ENCODE data around the gene KCNQ1. TPM values are rescaled to one million over a fixed set of nuclear protein-coding genes. Genes with fewer than 3 reads are reported as not detected.

The KCNQ1 gene
- total RNA-seq, 1 experiment from 2014 or later: 2.3 TPM

DNA sequence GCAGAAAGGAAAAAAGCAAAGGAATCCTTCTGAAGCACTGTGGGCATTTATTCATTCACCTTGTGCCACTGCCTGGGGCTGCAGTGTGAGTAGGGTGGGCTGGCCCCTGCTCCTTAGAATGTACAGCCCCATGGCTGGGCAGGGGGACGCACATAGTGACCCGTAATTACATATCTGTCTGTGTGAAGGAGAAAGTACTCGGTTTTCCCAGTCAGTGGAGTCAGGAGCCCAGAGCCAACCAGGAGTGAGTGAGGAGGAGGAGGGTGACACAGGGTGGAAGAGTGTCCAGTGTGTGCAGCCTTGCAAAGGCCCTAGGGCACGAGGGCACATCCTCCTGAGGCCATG, 348.9 kb downstream of the KCNQ1 start:
- Histone ChIP-seq H4K5ac (ENCODE audit: insufficient read length, low read depth, low read length) (no peak overlapping the region), H2BK5ac (ENCODE audit: insufficient read length, low read length) (no peak overlapping the region), H3K4ac (ENCODE audit: low read depth, low read length) (no peak overlapping the region), H3K4me2 (ENCODE audit: insufficient read depth, insufficient read length, low read length) (no peak overlapping the region), H3K4me1 (ENCODE audit: insufficient read depth, low read length) (no peaks in the 10 kb centered on the region), H3K79me2 (ENCODE audit: insufficient read depth, low read length) (no peaks in the 10 kb centered on the region), H2BK12ac (ENCODE audit: insufficient read length, low read depth, low read length) (no peak overlapping the region), H3K23me2 (ENCODE audit: insufficient read length, low read depth, low read length, poor library complexity, severe bottlenecking) (no peaks in the 10 kb centered on the region), H3K9ac (ENCODE audit: extremely low read depth, insufficient read length, low read length) (no peak overlapping the region), H4K8ac (replicated peaks; ENCODE audit: insufficient read length, low read depth, low read length) (no peak overlapping the region), H3K18ac (ENCODE audit: insufficient read length, low read depth, low read length) (no peak overlapping the region), H2AK5ac (ENCODE audit: insufficient read length, low read length) (no peak overlapping the region), H3K27me3 (ENCODE audit: insufficient read depth, low read length) (no peaks in the 10 kb centered on the region; the same call in 1 of the 2 replicates), H3K79me1 (ENCODE audit: insufficient read depth, low read depth, low read length, poor library complexity, severe bottlenecking) (no peaks in the 10 kb centered on the region), H3K27ac (ENCODE audit: insufficient read length, low read depth, low read length) (no peak overlapping the region), H4K20me1 (ENCODE audit: control insufficient read depth, insufficient read depth, insufficient read length) (no peaks in the 10 kb centered on the region), H2BK20ac (ENCODE audit: low read depth, low read length, poor library complexity, severe bottlenecking) (no peak overlapping the region), H3K9me3 (ENCODE audit: control insufficient read depth, low read depth, low read length) (no peaks in the 10 kb centered on the region), H3K23ac (ENCODE audit: insufficient read length, low read depth, low read length) (no peak overlapping the region), H2AFZ (ENCODE audit: low read length) (no peak overlapping the region), H3K14ac (ENCODE audit: insufficient read depth, low read length) (no peak overlapping the region), H3T11ph (ENCODE audit: low read length) (no peak overlapping the region), H2BK120ac (ENCODE audit: low read depth, low read length, poor library complexity, severe bottlenecking) (no peak overlapping the region), H4K91ac (ENCODE audit: insufficient read length, low read depth, low read length) (no peak overlapping the region), H3K56ac (ENCODE audit: insufficient read length, low read depth, low read length) (no peak overlapping the region), H2BK15ac (ENCODE audit: low read depth, low read length) (no peak overlapping the region)
- DNase-seq: no peak
- Mint-ChIP-seq H3K27me3 (ENCODE audit: low read depth) (peaks cover 88% of the 10 kb centered on the region), H3K36me3 (ENCODE audit: insufficient read depth in 1 of 3, low read depth in 3 of 3) (peaks cover 0 to 2% (median under 1%) of the 10 kb centered on the region in 3 experiments; a peak in 3 of 7 replicates), H3K4me3 (no peak overlapping the region), H3K4me1 (peaks cover 4 to 9% of the 10 kb centered on the region in 2 experiments), H3K9me3 (peaks cover under 1% of the 10 kb centered on the region in 2 experiments; a peak in 2 of 5 replicates), H3K27ac (no peak overlapping the region)
- no CpG with 5 or more reads among the region's 4 CpGs for WGBS (ENCODE audit: extremely low coverage, insufficient read length, low lambda C conversion rate)
- TF ChIP-seq, protein P1, sequence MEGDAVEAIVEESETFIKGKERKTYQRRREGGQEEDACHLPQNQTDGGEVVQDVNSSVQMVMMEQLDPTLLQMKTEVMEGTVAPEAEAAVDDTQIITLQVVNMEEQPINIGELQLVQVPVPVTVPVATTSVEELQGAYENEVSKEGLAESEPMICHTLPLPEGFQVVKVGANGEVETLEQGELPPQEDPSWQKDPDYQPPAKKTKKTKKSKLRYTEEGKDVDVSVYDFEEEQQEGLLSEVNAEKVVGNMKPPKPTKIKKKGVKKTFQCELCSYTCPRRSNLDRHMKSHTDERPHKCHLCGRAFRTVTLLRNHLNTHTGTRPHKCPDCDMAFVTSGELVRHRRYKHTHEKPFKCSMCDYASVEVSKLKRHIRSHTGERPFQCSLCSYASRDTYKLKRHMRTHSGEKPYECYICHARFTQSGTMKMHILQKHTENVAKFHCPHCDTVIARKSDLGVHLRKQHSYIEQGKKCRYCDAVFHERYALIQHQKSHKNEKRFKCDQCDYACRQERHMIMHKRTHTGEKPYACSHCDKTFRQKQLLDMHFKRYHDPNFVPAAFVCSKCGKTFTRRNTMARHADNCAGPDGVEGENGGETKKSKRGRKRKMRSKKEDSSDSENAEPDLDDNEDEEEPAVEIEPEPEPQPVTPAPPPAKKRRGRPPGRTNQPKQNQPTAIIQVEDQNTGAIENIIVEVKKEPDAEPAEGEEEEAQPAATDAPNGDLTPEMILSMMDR (conservative IDR thresholded peaks at IDR 0.05): no peak

All from H9 (cell line).